ENCODE data around the gene CREG1.
A peak's percentile ranks its signal among the peaks of the same experiment; 100 is the strongest.
"Not testable (repeated sequence)": the region's sequence is repeated elsewhere in the genome, so short reads cannot be mapped to it uniquely, and the experiment has no call there.

The CREG1 gene

DNA sequence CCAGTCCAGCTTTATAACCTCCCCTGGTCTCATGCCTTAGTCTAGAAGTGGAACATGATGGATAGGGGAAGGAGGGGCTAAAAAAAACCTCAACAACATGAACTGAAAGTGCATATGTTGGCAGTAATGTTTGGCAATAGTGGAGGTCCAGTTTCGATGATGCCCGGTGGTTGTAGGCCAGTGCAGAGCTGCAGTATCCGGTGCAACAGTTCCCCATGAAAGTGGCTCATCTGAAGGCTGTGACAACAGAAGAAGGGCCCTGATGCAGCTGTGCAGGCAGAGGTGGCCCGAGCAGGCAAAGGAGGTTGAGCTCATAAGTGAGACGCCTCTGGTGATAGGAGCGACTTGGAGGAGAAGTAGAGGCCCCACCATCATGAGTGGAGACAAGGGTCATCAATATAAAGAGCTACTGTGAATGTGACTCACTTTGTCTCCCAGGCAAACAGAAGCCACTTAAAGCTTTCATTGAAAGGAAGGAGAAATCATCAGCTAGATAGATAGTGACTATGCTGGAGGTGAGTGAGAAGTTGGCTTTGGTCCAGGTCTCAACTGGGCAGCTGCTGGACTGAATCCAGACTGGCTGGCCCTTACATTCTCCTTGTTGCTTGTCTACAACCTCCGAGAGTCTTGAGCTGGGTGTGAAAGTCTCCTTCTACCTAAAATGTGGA, 10.2 kb upstream of the CREG1 start:
- DNase-seq: no peak

DNA sequence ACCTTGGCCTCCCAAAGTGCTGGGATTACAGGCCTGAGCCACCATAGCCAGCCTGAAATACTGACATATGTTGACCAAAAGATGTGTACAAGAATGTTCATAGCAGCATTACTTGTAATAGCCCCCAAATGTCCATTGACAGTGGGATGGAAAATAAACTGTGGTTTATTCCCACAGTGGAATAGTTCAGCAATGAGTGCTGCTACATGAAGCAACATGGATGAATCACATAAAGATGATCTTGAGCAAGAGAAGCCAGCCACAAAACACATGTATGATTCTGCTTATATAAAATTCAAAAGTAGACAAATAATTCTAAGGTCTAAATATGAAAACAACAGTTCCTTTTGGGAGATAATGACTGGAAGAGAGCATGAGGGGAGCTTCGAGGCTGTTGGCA, 9.1 kb upstream of the CREG1 start:
- no peak for DNase-seq

DNA sequence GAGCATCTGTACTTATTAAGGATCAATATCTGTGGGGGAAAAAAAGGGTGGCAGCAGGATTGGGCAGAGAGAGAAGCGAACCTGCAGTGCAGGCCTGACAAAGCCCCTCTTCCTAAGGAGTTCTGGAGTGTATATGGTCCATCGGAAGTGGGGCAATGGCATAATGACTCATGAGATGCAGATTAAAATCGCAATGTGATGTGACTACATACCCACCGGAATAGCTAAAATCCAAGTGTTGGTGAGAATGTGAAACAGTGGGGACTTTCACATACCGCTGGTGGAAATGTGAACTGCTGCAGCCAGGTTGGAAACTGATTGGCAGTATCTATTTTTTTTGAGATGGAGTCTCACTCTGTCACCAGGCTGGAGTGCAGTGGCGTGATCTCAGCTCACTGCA, 8.2 kb upstream of the CREG1 start:
- DNase-seq: no peak

DNA sequence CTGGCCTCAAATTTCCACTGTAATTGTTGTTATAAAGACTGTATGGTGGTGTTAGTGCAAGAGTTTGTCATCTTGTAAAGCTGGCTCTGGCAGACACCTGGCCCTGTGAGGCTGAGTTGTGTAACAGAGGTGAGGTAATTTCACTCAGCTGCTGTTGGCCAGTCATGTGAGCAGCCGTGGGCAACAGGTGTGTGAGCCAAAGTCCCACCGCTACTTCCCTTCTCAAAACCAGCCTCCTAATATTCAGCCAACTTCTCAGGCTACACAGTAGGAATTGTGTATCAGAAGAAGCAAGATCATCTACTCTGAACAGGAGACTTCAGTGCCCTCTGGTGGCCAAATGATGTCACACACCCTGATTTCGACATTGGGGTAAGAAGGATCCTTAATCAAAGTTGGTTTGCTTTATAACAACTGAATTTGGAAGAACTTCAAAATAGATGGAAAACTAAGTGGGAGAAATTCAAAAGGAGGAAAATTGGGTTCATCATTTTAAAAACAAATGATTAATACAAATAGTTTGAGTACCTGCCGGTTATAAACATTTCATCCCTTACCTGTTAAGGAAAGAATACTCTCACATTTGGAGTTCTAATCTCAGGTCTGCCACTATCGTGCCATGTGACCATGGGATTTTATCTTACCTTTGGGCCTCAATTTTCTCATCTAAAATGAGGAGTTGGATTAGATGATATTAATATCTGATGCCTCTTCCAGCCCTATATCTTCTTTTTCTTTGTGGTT, 2.6 kb upstream of the CREG1 start:
- DNase-seq: peak; percentile 48

DNA sequence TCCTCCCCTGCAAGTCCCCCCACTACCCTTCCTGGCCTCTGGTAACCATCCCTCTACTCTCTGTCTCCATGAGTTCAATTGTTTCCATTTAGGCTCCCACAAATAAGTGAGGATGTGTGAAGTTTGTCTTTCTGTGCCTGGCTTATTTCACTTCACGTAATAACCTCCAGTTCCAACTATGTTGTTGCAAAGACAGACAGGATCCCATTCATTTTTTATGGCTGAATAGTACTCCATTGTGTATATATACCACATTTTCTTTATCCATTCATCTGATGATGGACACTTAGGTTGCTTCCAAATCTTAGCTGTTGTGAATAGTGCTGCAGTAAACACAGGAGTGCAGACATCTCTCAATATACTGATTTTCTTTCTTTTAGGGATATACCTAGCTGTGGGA, 1.5 kb upstream of the CREG1 start:
- not testable (repeated sequence) for DNase-seq

DNA sequence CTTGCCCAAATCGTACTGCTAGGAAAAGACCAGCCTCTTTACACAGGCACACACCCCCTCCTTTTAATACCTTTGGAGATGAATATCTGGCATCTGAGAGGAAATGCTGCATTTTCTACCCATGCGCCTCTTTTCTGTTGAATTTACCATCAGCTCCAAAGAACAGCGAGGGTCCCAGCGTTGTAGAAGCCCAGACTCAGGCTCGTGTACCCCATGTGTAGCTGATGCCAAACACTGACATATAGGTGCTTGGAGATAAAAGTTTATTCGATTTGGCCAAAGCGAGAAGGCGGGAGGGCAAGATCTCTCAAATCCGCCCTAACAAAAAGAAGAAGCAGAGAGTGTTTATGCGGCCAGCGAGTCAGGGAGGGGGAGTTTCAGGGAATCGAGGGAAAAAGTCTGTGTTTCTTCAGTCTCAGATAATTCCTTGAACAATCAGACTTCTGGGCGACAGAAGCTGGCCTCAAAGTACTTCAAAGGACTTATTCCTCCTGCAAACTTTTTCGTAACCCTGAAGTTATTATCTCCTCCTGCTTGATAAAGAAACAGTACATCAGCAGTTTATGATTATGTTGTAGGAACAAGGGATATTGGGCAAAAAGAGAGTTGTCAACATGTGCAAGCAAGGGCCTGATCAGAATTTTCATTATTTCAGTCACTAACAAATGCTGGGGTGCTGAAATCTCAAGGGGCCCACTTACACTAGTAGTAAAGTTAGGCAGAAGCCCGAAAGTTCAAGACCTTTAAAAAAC, 642 bp upstream of the CREG1 start:
- no peak for DNase-seq

DNA sequence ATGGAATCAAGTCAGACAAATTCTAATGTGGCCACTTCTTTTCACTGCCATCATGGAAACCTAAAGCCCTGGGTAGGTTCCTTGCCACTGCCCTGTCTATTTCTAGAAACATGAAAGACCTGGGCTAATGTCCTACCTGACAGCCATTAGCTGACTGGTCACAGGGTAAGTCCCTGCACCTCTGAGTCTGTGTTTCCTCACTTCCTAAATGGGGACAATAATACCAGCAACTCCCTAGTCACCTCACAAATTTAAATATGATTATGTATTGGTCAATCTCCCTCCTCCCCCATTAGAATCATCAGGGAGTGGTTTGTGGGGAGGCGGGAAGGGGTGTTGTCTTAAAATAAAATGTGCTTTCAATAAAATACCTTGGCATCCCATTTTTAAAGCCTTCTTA, 2.2 kb downstream of the CREG1 start:
- no peak for DNase-seq

DNA sequence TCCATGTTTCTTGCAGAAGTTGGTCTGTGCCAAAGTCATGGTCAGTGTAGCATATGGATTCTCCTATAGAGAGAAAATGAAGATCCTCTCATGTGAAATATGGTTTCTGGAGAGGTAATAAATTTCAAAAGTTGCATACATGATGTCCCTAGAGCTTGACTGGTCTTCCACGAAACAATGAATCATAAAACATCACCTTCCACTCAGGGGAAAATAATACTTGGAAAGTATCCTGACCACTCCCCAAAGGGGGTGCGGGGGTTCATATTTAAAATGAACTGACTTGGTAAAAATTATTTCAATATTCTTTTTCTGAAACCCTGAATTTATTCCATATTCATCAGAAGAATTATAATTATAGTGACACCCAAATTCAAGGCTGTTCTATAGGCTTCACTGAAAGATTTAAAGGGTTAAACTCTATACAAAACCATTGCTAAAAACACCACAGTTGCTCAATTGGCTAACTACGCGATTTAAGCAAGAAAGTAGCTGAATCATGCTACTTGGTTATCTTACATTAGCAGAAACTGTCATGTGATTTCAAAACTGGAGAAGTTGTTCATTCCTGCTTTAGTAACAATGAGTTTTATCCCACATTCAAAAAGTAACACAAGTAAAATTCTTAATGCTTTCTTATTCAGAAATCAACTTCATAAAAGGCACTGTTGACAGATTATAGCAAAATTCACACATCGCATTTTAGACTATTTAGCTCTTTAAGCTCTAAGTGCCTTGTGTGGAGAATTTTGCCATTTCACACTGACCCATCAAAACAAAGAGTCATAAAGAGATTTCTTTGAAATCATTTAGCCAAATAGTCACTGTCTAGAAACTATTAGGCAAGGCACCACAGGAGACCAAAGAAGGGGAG, 5.3 kb downstream of the CREG1 start:
- no peak for DNase-seq

DNA sequence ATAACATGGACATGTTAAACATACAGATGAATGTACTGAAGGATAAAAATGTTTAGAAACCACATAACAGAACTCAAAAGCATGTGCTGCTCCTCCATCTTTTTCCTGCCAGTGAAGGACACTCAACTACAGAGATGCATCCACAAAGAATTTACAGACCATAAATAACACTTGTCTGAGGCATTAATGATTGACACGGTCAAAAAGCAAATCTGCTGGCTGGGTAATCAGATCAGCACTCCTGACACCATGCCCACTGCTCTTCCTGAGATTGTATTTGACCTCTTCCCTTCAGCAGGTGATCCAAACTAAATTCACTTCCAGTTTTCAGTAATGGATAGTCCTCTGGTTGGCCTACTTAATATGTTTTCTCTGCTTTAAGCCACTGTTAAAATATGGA, 6.6 kb downstream of the CREG1 start:
- DNase-seq: no peak

DNA sequence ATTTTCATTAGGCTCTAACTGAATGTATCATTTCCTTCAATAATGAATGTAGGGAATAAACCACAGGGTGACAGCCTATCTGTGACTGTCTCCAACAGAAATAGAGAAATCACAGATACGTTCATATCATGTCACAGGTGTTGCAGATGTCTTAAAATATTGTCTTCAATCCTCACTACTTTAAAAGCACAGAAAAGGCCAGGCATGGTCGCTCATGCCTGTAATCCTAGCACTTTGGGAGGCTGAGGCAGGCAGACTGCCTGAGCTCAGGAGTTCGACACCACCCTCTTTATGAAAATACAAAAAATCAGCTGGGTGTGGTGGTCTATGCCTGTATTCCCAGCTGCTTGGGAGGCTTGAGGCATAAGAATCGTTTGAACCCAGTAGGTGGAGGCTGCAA, 8.2 kb downstream of the CREG1 start:
- DNase-seq: no peak

DNA sequence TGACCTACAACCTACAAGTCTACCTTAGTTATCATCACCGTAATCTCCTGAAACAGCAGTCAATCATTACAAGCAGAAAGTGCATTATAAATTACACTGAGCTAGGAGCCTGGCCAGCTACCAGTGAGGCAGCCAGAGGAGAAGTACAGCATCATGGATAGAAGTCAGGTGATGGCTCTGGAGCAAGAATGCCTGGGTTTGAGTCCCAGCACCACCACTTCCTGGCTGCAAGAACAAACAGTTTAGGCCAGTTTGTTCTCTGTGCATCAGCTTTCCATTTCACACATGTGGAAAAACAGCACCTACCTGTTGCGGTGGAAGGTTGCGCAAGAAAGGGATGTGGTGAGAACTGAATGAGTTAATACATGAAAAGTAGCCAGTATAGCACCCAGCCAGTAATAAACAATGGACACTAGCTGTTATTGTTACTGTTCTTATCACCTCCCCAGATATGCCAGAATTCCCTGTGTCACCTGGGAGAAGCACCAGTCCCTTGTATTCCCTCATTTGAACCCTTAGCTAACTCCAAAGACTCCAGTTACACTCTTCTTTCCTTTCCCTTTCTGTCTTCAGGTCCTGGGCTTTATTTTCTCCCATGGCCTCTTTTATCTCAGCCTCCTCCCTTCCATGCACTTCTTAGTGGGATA, 9.0 kb downstream of the CREG1 start:
- no peak for DNase-seq

DNA sequence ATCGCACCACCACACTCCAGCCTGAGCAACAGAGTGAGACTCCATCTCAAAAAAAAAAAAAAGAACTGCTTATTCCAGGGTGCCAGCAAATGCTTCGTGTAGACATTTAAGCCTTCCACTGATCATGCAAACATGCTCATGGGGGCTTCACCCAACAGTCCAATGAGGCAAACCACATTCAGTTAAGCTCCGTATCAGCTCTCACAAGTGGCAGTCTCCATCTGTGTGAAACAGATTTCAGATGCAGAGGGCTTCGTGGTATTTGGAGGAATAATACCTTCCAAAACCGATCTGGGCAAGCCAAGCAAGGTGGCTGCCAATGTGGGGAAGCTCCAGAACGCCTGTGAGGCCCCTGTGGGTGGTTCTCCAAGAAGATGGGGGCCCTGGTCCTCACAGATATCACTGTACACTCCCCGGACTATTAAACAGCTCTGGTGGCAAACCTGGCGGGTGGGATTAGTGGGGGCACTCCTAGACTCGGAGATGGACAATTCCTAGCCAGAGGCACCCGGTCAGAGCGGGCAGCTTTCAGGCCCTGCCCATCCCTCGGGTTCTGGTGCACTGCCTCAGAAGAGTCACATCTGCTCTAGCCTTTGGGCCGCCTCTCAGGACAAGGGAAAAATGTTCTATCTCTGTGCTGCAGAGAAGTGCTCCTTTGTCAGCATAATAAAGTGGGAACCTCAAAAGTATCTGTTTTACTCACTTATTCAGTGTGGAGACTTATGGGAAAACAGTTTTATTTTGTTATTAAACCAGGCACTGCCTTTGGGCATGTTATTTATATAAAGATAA, 10.2 kb downstream of the CREG1 start:
- DNase-seq: no peak

DNA sequence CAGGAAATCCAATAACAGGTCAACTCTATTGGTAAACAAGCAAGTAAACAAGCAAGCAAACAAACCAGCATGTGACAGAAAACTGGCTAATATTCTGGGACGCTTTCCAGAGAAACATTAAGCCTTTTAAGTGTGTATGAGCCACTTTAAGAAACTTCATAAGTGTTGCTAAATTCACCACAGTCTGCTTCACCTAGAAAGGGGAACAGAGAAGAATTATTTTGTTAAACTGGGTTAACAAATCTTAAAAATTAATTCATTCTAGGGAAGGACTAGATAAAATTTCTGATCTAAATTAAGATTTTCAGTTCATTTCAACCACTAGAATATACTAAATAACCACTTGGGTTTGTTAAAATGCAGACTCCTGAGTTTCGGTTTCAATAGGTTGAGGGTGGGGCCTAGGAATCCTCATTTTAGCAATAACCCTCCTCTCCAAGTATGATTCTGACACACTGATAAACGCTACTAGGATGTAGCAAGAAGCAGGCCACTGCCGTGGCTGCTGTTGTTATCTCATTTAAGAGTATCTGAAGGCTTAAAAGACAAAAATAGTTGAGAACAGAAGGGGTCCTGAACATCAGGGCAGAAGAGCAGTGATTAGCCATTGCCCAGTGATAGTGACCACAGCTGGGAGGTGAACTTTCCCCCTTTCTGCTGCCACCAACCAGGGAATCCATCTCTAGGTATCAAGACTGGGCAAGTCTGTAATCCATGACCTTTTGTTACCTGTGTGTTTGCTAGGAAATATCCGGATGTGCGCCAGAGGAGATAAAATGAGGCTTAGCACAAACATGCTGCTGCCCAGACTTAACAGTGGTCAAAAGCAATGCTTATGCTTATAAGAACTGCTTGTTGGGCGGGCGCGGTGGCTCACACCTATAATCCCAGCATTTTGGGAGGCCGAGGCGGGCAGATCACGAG, 11.2 kb downstream of the CREG1 start:
- no peak for DNase-seq

DNA sequence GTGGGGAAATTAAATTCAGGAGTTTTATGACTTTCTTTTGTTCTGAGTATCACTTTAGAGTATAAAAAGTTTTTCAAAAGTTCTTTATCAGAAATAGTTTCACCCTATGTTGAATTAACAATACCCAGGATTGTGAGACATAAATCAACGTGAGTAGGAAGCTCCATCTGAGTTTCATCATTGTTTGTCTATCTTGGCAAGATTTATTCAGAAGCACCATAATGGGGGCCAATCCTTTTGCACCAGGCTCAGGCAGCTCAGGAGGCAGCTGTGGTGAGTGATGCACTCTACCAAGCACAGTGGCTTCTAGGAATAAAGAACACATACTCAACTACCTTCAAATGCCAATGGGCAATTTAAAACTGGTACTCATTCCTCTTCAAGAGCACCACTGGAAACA, 12.0 kb downstream of the CREG1 start:
- DNase-seq: no peak

DNA sequence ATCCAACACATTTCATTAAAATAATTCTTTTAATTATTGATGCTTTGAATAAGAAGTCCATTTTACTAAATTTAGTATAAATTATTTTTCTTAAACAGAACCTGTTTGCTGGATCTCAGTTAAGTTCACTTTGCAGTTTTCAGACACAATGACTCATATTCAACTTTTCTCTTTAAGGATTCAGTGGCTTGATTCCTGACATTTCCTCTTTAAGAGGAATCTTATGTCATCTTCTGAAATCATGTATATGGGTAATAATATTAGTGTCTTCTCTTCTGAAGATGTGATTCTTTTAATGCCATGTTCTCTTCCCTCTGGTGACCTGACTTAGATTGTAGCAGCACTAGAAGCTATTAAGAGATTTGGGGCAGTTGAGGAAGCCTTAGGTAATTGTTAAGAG, 12.6 kb downstream of the CREG1 start:
- no peak for DNase-seq

DNA sequence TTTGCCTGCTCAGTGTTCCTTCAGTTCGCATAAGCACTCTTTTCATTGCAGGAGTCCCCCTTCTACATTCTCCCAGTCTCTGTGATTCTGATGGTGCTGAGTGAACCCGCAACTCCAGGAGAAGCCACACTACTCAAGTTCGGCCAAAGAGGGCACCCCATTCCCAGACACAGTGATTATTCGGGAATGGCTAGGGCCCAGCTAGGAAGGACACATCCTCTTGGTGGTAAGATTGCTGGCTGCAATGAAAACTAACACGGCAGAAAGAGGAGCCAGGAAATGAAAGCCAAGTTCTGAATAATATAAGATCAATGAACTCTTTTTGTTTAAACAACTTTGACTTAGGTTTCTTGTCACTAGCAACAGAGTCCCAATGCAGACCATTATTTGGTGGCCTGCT, 14.9 kb downstream of the CREG1 start:
- DNase-seq: no peak

DNA sequence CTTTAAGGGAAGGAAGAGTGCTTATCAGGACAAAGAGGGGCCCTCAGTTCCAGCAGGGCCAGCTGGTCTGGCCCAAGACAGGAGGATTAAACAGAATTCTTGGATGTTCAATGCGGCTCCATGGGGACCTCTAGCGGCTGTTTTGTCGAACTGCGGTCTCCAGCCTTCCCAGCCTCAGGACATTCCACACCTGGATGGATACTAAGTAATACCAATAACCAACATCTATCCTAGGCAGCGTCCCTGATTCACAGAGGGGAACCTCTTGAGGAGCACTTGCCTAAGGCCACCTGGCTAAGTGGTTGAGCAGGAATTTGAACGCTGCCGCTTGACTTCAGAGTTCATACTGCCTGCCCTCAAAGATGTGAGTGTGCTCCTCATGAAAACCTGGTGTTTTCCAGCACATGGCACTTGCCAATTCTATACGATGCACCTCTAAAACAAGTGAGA, 19.7 kb downstream of the CREG1 start:
- peak; percentile 70 for DNase-seq

DNA sequence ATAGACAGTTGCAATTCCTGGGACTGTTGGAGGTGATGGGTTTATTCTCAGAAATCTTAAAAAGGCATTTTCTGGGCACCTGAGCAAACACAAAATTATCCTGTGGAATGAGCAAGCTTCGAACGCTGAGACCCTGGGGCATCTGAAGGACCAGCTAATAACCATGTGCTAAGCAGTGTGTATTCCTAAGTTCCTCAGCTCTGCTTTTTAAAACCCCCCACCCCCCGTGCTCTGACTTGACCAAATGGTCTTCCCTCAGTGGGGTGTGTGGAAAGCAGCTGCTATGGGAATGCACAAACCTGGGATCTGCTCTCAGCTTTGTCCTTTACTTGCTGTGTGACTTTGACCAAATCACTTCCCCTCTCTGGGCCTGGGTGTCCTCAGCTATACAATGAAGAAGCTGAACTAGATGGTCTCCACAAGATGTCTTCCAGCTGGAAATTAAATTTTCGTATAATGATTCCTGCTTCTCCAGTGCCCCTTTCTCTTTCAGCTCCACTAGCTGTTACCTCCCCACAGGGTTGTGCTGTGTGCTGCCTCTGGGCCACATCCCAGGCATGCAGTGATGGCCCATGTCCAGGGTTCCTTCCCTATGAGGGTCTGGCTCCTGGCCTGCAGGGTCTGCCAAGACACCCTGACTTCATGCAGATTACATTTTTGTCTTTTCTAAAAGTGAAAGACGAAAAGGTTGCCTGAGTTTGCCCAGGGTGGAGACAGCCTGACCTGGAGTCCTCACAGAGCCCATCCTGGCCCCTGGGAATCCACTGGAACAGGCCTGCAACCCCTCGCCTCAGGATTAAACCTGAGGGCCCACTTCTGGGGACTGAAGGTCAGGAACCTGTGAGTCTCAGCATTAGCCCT, 20.4 kb downstream of the CREG1 start:
- DNase-seq: no peak

DNA sequence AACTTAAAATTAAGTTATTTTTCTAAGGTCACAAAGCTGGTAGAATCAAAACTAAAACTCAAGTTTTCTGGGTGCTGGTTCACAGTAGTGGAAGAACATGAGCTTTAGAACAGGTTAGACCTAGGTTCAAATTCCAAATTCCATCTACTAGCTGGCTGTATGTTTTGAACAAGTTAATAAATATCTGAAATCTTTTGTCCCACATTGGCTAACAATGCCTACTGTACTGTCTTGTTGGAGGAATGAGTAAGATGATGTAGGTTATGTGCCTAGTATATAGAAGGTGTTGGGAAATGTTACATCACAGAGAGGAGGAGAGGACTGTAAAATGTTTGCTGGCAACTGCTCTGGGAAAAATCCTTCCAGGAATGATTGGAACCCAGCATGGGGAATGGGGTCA, 21.2 kb downstream of the CREG1 start:
- DNase-seq: no peak
